Suprapubic skin (tissue), 4 donors: Measurements from ENCODE around the gene MSH4.
"Not testable (repeated sequence)": the region's sequence is repeated elsewhere in the genome, so short reads cannot be mapped to it uniquely, and the experiment has no call there.

ENCODE experiments used
- CTCF ChIP-seq, 2 donors: fragments of 200-600 bp in 1 of 2; fragments of 450-650 bp in 1 of 2; sonication (generic) in 1 of 2; IDR thresholded peaks; one replicate each; pipeline ENCODE4 v1.5.1; 2016 to 2019; ENCODE audit warnings: antibody characterized with exemption in 2 of 2, mild to moderate bottlenecking in 1 of 2, moderate library complexity in 1 of 2
- EP300 ChIP-seq: sonication (generic); formaldehyde crosslinking; IDR thresholded peaks from one replicate; pipeline ENCODE4 v1.6.1; 2017; ENCODE audit warnings: antibody characterized with exemption
- POLR2A ChIP-seq, 2 donors: fragments of 450-650 bp; IDR thresholded peaks; one replicate each; pipeline ENCODE4 v1.6.1; 2017; ENCODE audit warnings: antibody characterized with exemption in 2 of 2, mild to moderate bottlenecking in 2 of 2, moderate library complexity in 2 of 2
- POLR2AphosphoS5 ChIP-seq, 3 donors: sonication (generic); formaldehyde crosslinking; IDR thresholded peaks; one replicate each; pipeline ENCODE4 v1.6.1; 2017; ENCODE audit warnings: antibody characterized with exemption in 3 of 3

- not testable (repeated sequence) for TF ChIP-seq POLR2AphosphoS5 (IDR thresholded peaks at IDR 0.05); POLR2A (IDR thresholded peaks at IDR 0.05); CTCF (IDR thresholded peaks at IDR 0.05); EP300
These were observed 26.9 kb downstream of the MSH4 start for GRCh38 chr1:75823596-75823995.
